Thyroid gland (tissue), 4 donors: ENCODE results near the gene CHST11. TPM values are rescaled to one million over a fixed set of nuclear protein-coding genes. Genes with fewer than 3 reads are reported as not detected.

Experiments used
- DNase-seq, 2 donors: peaks; one replicate each; pipeline ENCODE4 v3.0.0-alpha.2; 2019
- H3K27ac ChIP-seq, 3 donors: fragments of 200-600 bp; sonication (generic); 1 replicate in 2 of 3; 2 replicates in 1 of 3; pipeline ENCODE4 v1.5.1; 2016 to 2019; ENCODE audit warnings: mild to moderate bottlenecking in 1 of 3, moderate library complexity in 1 of 3
- H3K27me3 ChIP-seq: fragments of 200-600 bp; sonication (generic); one replicate; pipeline ENCODE4 v1.5.1; 2019
- H3K36me3 ChIP-seq, 2 donors: fragments of 200-600 bp; sonication (generic); one replicate each; pipeline ENCODE4 v1.5.1; 2016 to 2019
- H3K4me1 ChIP-seq, 2 donors: fragments of 200-600 bp; sonication (generic); one replicate each; pipeline ENCODE4 v1.5.1; 2017 to 2019
- H3K4me3 ChIP-seq, 3 donors: fragments of 200-600 bp; sonication (generic); replicated peaks in 1 of 3; 1 replicate in 2 of 3; 2 replicates in 1 of 3; pipeline ENCODE4 v1.5.1; 2016; ENCODE audit warnings: mild to moderate bottlenecking in 1 of 3
- H3K9me3 ChIP-seq: fragments of 200-600 bp; sonication (generic); one replicate; pipeline ENCODE4 v1.5.1; 2017
- POLR2A ChIP-seq, 2 donors: fragments of 450-650 bp; IDR thresholded peaks; one replicate each; pipeline ENCODE4 v1.6.1; 2017; ENCODE audit warnings: antibody characterized with exemption in 2 of 2, mild to moderate bottlenecking in 2 of 2, moderate library complexity in 1 of 2
- WGBS, 2 donors: methylation state at CpG; one replicate each; pipeline ENCODE4 v1.1.5; 2017; 5-methylcytosine and 5-hydroxymethylcytosine counted together
- intact Hi-C: fragments of 100-400 bp; cut with DNase I; formaldehyde crosslinking; loops from one replicate; pipeline ENCODE4 v1.15.1; 2023
- total RNA-seq, 4 donors: library from RNA; depleted of rRNA; stranded (reverse); fragments of >200 nt; gene quantifications; one replicate each; pipeline ENCODE4 v1.2.3, GENCODE V29; 2016
- TF ChIP-seq, protein P1 (sequence below), 6 experiments: fragments of 200-600 bp in 3 of 6; fragments of 450-650 bp in 3 of 6; sonication (generic) in 3 of 6; IDR thresholded peaks; one replicate each; pipeline ENCODE4 v1.5.1; 2016 to 2019; ENCODE audit warnings: antibody characterized with exemption in 6 of 6, mild to moderate bottlenecking in 2 of 6, inconsistent platforms in 1 of 6, moderate library complexity in 1 of 6

The CHST11 gene
- total RNA-seq, 4 donors from 2014 or later = 6.9 to 11.6 (median 8.0) TPM

DNA sequence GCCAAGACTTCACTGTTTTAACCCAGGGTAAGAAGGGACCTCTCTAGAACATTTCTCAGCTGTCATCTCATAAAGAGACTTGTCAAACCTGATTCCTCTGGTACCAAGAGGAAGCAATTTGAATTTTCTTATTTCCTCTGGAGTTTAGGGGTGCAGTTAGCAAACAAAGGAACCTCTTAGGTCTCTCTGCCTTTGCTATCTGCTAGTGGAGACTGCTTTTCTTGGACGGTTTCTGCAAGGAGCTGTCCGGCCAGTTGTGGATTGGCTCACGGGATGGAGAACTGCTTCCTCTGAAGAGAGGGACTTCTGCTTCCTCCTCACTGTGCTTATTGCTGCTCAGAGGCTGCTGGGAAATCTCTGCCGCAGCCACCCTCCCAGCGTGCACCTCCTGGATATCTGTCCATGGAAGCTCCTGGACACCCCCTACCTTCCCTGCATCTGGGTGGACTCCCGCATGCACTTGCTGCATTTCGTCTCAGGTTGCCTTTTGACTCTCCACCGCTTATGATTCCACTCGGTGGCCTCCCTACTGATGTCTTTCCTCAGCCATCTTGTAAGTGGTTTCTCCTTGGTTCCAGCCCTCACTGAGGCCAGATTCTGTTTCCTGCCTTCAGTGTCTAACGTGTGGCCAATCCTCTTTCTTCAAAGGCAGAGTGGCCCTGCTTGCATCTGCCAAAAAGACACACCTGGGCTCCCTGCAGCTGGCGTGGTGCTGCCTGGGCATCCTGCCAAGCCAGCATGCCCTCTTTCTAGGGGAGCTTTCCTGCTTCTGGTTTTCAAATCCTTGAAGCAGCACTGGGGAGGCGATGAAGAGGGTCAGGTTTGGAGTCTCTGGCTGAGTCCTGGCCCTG is 187.3 kb downstream of the CHST11 start:
- TF ChIP-seq, protein P1, sequence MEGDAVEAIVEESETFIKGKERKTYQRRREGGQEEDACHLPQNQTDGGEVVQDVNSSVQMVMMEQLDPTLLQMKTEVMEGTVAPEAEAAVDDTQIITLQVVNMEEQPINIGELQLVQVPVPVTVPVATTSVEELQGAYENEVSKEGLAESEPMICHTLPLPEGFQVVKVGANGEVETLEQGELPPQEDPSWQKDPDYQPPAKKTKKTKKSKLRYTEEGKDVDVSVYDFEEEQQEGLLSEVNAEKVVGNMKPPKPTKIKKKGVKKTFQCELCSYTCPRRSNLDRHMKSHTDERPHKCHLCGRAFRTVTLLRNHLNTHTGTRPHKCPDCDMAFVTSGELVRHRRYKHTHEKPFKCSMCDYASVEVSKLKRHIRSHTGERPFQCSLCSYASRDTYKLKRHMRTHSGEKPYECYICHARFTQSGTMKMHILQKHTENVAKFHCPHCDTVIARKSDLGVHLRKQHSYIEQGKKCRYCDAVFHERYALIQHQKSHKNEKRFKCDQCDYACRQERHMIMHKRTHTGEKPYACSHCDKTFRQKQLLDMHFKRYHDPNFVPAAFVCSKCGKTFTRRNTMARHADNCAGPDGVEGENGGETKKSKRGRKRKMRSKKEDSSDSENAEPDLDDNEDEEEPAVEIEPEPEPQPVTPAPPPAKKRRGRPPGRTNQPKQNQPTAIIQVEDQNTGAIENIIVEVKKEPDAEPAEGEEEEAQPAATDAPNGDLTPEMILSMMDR (IDR thresholded peaks at IDR 0.05) = no peak
- TF ChIP-seq POLR2A (IDR thresholded peaks at IDR 0.05) = no peak
- peak; percentile 84 to 88 for DNase-seq
- no peaks in the 10 kb centered on the region for H3K36me3 ChIP-seq
- peaks cover 7 to 9% of the 10 kb centered on the region in 2 donors for H3K4me1 ChIP-seq
- H3K9me3 ChIP-seq = no peaks in the 10 kb centered on the region
- no peak overlapping the region for H3K4me3 ChIP-seq
- 53 to 68% methylated on average over 12 of the region's 12 CpGs for WGBS, 2 donors
- no peaks in the 10 kb centered on the region for H3K27me3 ChIP-seq
- H3K27ac ChIP-seq = peak overlapping the region in 1 of 3 donors; percentile 3
- intact Hi-C loops = no loop called here

- no peak overlapping the region for H3K27ac ChIP-seq
- no peak for DNase-seq
These were observed 192.0 kb downstream of the CHST11 start for GRCh38 chr12:104648756-104649155.

DNA sequence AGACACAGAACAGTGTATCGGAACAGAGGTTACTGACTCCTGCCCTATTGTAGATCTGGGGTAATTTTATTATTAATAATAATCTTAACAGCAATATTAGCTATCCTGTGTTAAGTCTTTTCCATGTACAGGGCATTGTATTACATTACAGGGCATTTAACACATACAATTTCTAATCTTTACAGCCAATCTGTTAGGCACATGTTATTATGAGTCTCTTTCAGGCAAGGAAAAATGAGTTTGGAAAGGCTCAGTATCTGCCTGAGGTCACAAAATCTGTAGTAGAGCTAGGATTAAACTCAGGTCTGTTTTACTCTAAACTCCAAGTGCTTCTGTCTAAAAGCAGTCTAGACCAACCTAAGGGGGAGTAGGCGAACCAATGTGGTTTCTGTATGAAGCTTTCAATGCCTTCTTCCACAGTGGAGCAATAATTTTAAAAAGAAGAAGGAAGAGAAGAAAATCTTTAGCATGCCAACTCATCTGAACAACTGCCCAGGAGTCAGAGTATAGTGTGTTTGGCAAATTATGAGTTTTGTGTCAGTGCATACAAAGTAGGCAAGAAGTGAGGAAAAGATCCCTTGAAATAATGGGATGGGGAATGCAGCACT is 192.6 kb downstream of the CHST11 start:
- WGBS, 2 donors = 95 to 96% methylated on average over 2 of the region's 2 CpGs
- no peak for DNase-seq

More at GRCh38 chr12:104648756-104649155, 192.0 kb downstream of the CHST11 start:
- intact Hi-C loops = no loop called here
- Histone ChIP-seq H3K27me3 (no peaks in the 10 kb centered on the region), H3K9me3 (no peaks in the 10 kb centered on the region), H3K36me3 (no peaks in the 10 kb centered on the region), H3K4me1 (peaks cover 9 to 11% of the 10 kb centered on the region in 2 donors), H3K4me3 (no peak overlapping the region)
- TF ChIP-seq, protein P1 (IDR thresholded peaks at IDR 0.05) = no peak
- no peak for TF ChIP-seq POLR2A (IDR thresholded peaks at IDR 0.05)
- 89 to 91% methylated on average over 4 of the region's 4 CpGs for WGBS, 2 donors

GRCh38 chr12:104649921-104650320 is 193.2 kb downstream of the CHST11 start:
- DNase-seq = no peak
- intact Hi-C loops = no loop called here
- Histone ChIP-seq H3K36me3 (no peaks in the 10 kb centered on the region), H3K4me1 (peaks cover 0 to 4% of the 10 kb centered on the region in 2 donors), H3K9me3 (no peaks in the 10 kb centered on the region), H3K4me3 (no peak overlapping the region), H3K27ac (no peak overlapping the region), H3K27me3 (no peaks in the 10 kb centered on the region)
- TF ChIP-seq, protein P1 (IDR thresholded peaks at IDR 0.05) = no peak
- TF ChIP-seq POLR2A (IDR thresholded peaks at IDR 0.05) = no peak

More for the DNA sequence above, 192.6 kb downstream of the CHST11 start:
- Histone ChIP-seq H3K9me3 (no peaks in the 10 kb centered on the region), H3K27me3 (no peaks in the 10 kb centered on the region), H3K27ac (no peak overlapping the region), H3K4me3 (no peak overlapping the region), H3K4me1 (peaks cover 5 to 9% of the 10 kb centered on the region in 2 donors), H3K36me3 (no peaks in the 10 kb centered on the region)
- TF ChIP-seq POLR2A (IDR thresholded peaks at IDR 0.05) = no peak
- TF ChIP-seq, protein P1 (IDR thresholded peaks at IDR 0.05) = no peak
- intact Hi-C loops = no loop called here

GRCh38 chr12:104650541-104650940 is 193.8 kb downstream of the CHST11 start:
- Histone ChIP-seq H3K4me1 (peaks cover 0 to 4% of the 10 kb centered on the region in 2 donors), H3K36me3 (no peaks in the 10 kb centered on the region), H3K27ac (no peak overlapping the region), H3K4me3 (no peak overlapping the region), H3K27me3 (no peaks in the 10 kb centered on the region), H3K9me3 (no peaks in the 10 kb centered on the region)
- TF ChIP-seq POLR2A (IDR thresholded peaks at IDR 0.05) = no peak
- TF ChIP-seq, protein P1 (IDR thresholded peaks at IDR 0.05) = no peak
- 82 to 90% methylated on average over 5 of the region's 5 CpGs for WGBS, 2 donors
- DNase-seq = no peak
- intact Hi-C loops = no loop called here
